ENCODE measurements around the gene IVNS1ABP.
"Not testable (repeated sequence)": the region's sequence is repeated elsewhere in the genome, so short reads cannot be mapped to it uniquely, and the experiment has no call there.

The IVNS1ABP gene

GRCh38 chr1:185338719-185339622 is 21.9 kb upstream of the IVNS1ABP start:
- intact Hi-C loops (cut with DNase I), result no loop called here
- DNase-seq, result peak in 19 of 42 donors; percentile 14 to 53 (median 32)

- intact Hi-C loops (cut with DNase I), result no loop called here
These were observed 20.2 kb upstream of the IVNS1ABP start for GRCh38 chr1:185337246-185337645.

GRCh38 chr1:185334182-185334581 is 17.1 kb upstream of the IVNS1ABP start:
- intact Hi-C loops (cut with DNase I), result no loop called here
- DNase-seq, result no peak

More at GRCh38 chr1:185337246-185337645, 20.2 kb upstream of the IVNS1ABP start:
- no peak for DNase-seq

GRCh38 chr1:185328255-185328654 is 11.2 kb upstream of the IVNS1ABP start:
- intact Hi-C loops (cut with DNase I), result no loop called here
- DNase-seq, result no peak

GRCh38 chr1:185325413-185325812 is 8.4 kb upstream of the IVNS1ABP start:
- intact Hi-C loops (cut with DNase I), result no loop called here
- no peak for DNase-seq

GRCh38 chr1:185324118-185324517 is 7.1 kb upstream of the IVNS1ABP start:
- no peak for DNase-seq

GRCh38 chr1:185322636-185323035 is 5.6 kb upstream of the IVNS1ABP start:
- DNase-seq, result peak in 1 of 42 donors; percentile 46
- intact Hi-C loops (cut with DNase I), result no loop called here

More at GRCh38 chr1:185324118-185324517, 7.1 kb upstream of the IVNS1ABP start:
- intact Hi-C loops (cut with DNase I), result no loop called here

- intact Hi-C loops (cut with DNase I); DNase-seq: not testable (repeated sequence)
These were observed 4.7 kb upstream of the IVNS1ABP start for GRCh38 chr1:185321653-185322221.

- DNase-seq; intact Hi-C loops (cut with DNase I): not testable (repeated sequence)
These were observed 4.1 kb upstream of the IVNS1ABP start for GRCh38 chr1:185321104-185321503.

- no peak for DNase-seq
- intact Hi-C loops (cut with DNase I), result loop anchor here (5.0 to 10.0 kb wide), 4 partner anchors 246 to 1056 kb away; partner anchors contain the start of genes ODR4, RNF2 and TPR
These were observed 2.1 kb upstream of the IVNS1ABP start for GRCh38 chr1:185319139-185319475.

- intact Hi-C loops (cut with DNase I), result loop anchor here (5.0 to 10.0 kb wide), 4 partner anchors 246 to 1056 kb away; partner anchors contain the start of genes ODR4, RNF2 and TPR
- DNase-seq, result peak in 10 of 42 donors; percentile 15 to 53 (median 37)
These were observed 1.5 kb upstream of the IVNS1ABP start for GRCh38 chr1:185318431-185319138.

GRCh38 chr1:185317886-185318310 is 855 bp upstream of the IVNS1ABP start:
- intact Hi-C loops (cut with DNase I), result loop anchor here (2.0 to 10.0 kb wide), 5 partner anchors 161 to 1057 kb away; partner anchors contain the start of genes ODR4, RNF2, SWT1 and TPR
- peak in 23 of 42 donors; percentile 12 to 66 (median 28) for DNase-seq

GRCh38 chr1:185316163-185317033 is 645 bp downstream of the IVNS1ABP start:
- peak; percentile 92 to 99 (median 97) for DNase-seq
- intact Hi-C loops (cut with DNase I), result loop anchor here (2.0 to 10.0 kb wide), 5 partner anchors 160 to 1058 kb away; partner anchors contain the start of genes ODR4, RNF2, SWT1 and TPR

GRCh38 chr1:185315445-185316071 is 1.5 kb downstream of the IVNS1ABP start:
- intact Hi-C loops (cut with DNase I), result loop anchor here (2.0 to 10.0 kb wide), 5 partner anchors 159 to 1059 kb away; partner anchors contain the start of genes ODR4, RNF2, SWT1 and TPR
- DNase-seq, result peak in 2 of 42 donors; percentile 13 to 28

GRCh38 chr1:185314411-185314810 is 2.6 kb downstream of the IVNS1ABP start:
- no peak for DNase-seq
- intact Hi-C loops (cut with DNase I), result loop anchor here (10.0 kb wide), 3 partner anchors 250 to 1060 kb away; partner anchors contain the start of genes ODR4, RNF2 and TPR

GRCh38 chr1:185312361-185313138 is 4.5 kb downstream of the IVNS1ABP start:
- intact Hi-C loops (cut with DNase I), result loop anchor here (10.0 kb wide), 3 partner anchors 252 to 1062 kb away; partner anchors contain the start of genes ODR4, RNF2 and TPR

More at GRCh38 chr1:185312361-185313138, 4.5 kb downstream of the IVNS1ABP start:
- DNase-seq, result no peak

Data from head of caudate nucleus (tissue), 42 donors.